Upper lobe of left lung (tissue), 6 donors: ENCODE measurements around the gene SLC5A6. TPM values are rescaled to one million over a fixed set of nuclear protein-coding genes. Genes with fewer than 3 reads are reported as not detected.

ENCODE experiments used
- ATAC-seq, 2 donors: fragments of 200-7000 bp; cut with Tn5 transposase; one replicate each; pipeline ENCODE4 v1.9.1; 2022; ENCODE audit warnings: mild to moderate bottlenecking in 2 of 2, moderate library complexity in 2 of 2; ENCODE audit not compliant: low FRiP score in 2 of 2
- DNase-seq, 2 donors: peaks; one replicate each; pipeline ENCODE4 v3.0.0-alpha.2; 2019 to 2020
- H3K27ac ChIP-seq, 4 donors: fragments of 200-600 bp; sonication (generic); one replicate each; pipeline ENCODE4 v1.5.1; 2016 to 2019
- H3K27me3 ChIP-seq, 4 donors: fragments of 200-600 bp; sonication (generic); one replicate each; pipeline ENCODE4 v1.5.1; 2017 to 2019
- H3K36me3 ChIP-seq, 4 donors: fragments of 200-600 bp; sonication (generic); one replicate each; pipeline ENCODE4 v1.5.1; 2016 to 2019
- H3K4me1 ChIP-seq, 4 donors: fragments of 200-600 bp; sonication (generic); one replicate each; pipeline ENCODE4 v1.5.1; 2018 to 2019
- H3K4me3 ChIP-seq, 4 donors: fragments of 200-600 bp; sonication (generic); one replicate each; pipeline ENCODE4 v1.5.1; 2017 to 2019; ENCODE audit warnings: mild to moderate bottlenecking in 2 of 4, moderate library complexity in 1 of 4
- H3K9me3 ChIP-seq, 4 donors: fragments of 200-600 bp; sonication (generic); one replicate each; pipeline ENCODE4 v1.5.1; 2018 to 2019
- CTCF ChIP-seq, 6 experiments: fragments of 450-650 bp in 4 of 6; fragments of 200-600 bp in 2 of 6; sonication (generic) in 2 of 6; IDR thresholded peaks; one replicate each; pipeline ENCODE4 v1.5.1; 2016 to 2019; ENCODE audit warnings: antibody characterized with exemption in 6 of 6
- EP300 ChIP-seq, 4 donors: sonication (generic); formaldehyde crosslinking; IDR thresholded peaks; one replicate each; pipeline ENCODE4 v1.5.1; 2017; ENCODE audit warnings: antibody characterized with exemption in 4 of 4, control low read depth in 2 of 4
- POLR2A ChIP-seq, 4 donors: fragments of 450-650 bp; IDR thresholded peaks; one replicate each; pipeline ENCODE4 v1.5.1; 2016 to 2017; ENCODE audit warnings: antibody characterized with exemption in 4 of 4, mild to moderate bottlenecking in 2 of 4
- POLR2AphosphoS5 ChIP-seq, 2 donors: sonication (generic); formaldehyde crosslinking; IDR thresholded peaks; one replicate each; pipeline ENCODE4 v1.5.1; 2017; ENCODE audit warnings: antibody characterized with exemption in 2 of 2
- WGBS, 2 donors: methylation state at CpG; one replicate each; pipeline ENCODE4 v1.1.5; 2017 to 2018; 5-methylcytosine and 5-hydroxymethylcytosine counted together
- total RNA-seq, 6 donors: library from RNA; depleted of rRNA in 4 of 6; stranded (reverse); fragments of >200 nt in 4 of 6; gene quantifications; one replicate each; pipeline versions ENCODE4 v1.1.0 to v1.2.1, GENCODE V29; 2016 to 2021
- donor health status: DM: no; HTN: no; CAD: no; lungs with moderate emphysema.
- donor health status: DM: no; HTN: yes; CAD: no; lungs with severe emphysema.

The SLC5A6 gene
- 10 to 100 TPM; 13.6 to 29.6 (median 21.0) TPM for total RNA-seq

- H3K27me3 ChIP-seq = no peaks in the 10 kb centered on the region
- peak in 1 of 6 experiments; percentile 26 for TF ChIP-seq CTCF (IDR thresholded peaks at IDR 0.05)
- TF ChIP-seq POLR2A (IDR thresholded peaks at IDR 0.05) = peak; percentile 53 to 97 (median 96)
- peak; percentile 86 to 89 for TF ChIP-seq POLR2AphosphoS5 (IDR thresholded peaks at IDR 0.05)
- TF ChIP-seq EP300 (IDR thresholded peaks at IDR 0.05) = no peak
- peak within 1 kb of the TSS; percentile 95 to 100 (median 98) for H3K27ac ChIP-seq
- peaks cover 12 to 25% (median 20%) of the 10 kb centered on the region in 4 donors for H3K4me1 ChIP-seq
- peaks cover 0 to 26% (median 15%) of the 10 kb centered on the region in 4 donors for H3K36me3 ChIP-seq
- H3K9me3 ChIP-seq = no peaks in the 10 kb centered on the region
- 0 to 1% methylated on average over 4 to 29 of the region's 73 CpGs for WGBS, 2 donors
- ATAC-seq (peak; percentile 97 to 99), DNase-seq (peak; percentile 88 to 99)
- H3K4me3 ChIP-seq = peak within 1 kb of the TSS; percentile 68 to 89 (median 84)
Observed at GRCh38 chr2:27211943-27212625, at the start of gene SLC5A6, which contains the start of gene ATRAID. TSS of gene SLC5A6 (minus strand) at chr2:27212268. CDS start at chr2:27207650, 4,618 bp downstream. TSS of gene ATRAID (plus strand) at chr2:27212041. CDS start at chr2:27212369, 328 bp downstream.

- no peak for ATAC-seq
- WGBS, 2 donors = 41 to 66% methylated on average over 11 of the region's 11 CpGs
- TF ChIP-seq CTCF (IDR thresholded peaks at IDR 0.05) (no peak), POLR2A (IDR thresholded peaks at IDR 0.05) (no peak), POLR2AphosphoS5 (IDR thresholded peaks at IDR 0.05) (no peak), EP300 (IDR thresholded peaks at IDR 0.05) (no peak)
- no peaks in the 10 kb centered on the region for H3K9me3 ChIP-seq
- H3K36me3 ChIP-seq = no peaks in the 10 kb centered on the region
- H3K27me3 ChIP-seq = peaks cover 1 to 41% (median 28%) of the 10 kb centered on the region in 4 donors
- DNase-seq = no peak
- H3K27ac ChIP-seq = no peak overlapping the region
- H3K4me1 ChIP-seq = peaks cover 33 to 43% (median 36%) of the 10 kb centered on the region in 4 donors
- no peak overlapping the region for H3K4me3 ChIP-seq
Observed at GRCh38 chr2:27261241-27261925, 49.3 kb upstream of the SLC5A6 start.

DNA sequence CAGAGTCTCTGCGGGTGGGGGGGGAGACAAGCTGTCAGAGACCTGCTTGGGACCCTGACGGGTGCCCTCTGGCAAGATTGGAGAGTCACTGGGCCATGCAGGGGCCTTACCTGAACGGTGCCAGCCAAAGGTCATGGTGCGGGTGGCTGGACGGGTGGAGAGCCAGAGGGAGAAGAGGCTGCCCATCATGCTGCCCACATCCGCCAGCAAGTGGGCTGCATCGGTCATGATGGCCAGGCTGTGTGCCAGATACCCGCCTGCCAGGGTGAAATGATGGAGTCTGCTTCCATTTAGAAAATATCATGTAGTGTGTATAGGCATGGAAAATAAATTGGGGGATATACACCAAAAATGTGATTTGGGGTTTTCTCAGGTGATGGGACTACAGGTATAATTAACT is 46.0 kb upstream of the SLC5A6 start:
- ATAC-seq (no peak), DNase-seq (no peak)
- no peaks in the 10 kb centered on the region for H3K36me3 ChIP-seq
- 86% methylated on average over 8 of the region's 8 CpGs for WGBS, 2 donors
- peaks cover 1 to 22% (median 19%) of the 10 kb centered on the region in 4 donors for H3K27me3 ChIP-seq
- H3K9me3 ChIP-seq = no peaks in the 10 kb centered on the region
- TF ChIP-seq CTCF (IDR thresholded peaks at IDR 0.05) = no peak
- TF ChIP-seq POLR2AphosphoS5 (IDR thresholded peaks at IDR 0.05) = no peak
- no peak for TF ChIP-seq EP300 (IDR thresholded peaks at IDR 0.05)
- no peak for TF ChIP-seq POLR2A (IDR thresholded peaks at IDR 0.05)
- no peak overlapping the region for H3K4me3 ChIP-seq
- no peak overlapping the region for H3K27ac ChIP-seq
- peaks cover 13 to 17% (median 15%) of the 10 kb centered on the region in 4 donors for H3K4me1 ChIP-seq

DNA sequence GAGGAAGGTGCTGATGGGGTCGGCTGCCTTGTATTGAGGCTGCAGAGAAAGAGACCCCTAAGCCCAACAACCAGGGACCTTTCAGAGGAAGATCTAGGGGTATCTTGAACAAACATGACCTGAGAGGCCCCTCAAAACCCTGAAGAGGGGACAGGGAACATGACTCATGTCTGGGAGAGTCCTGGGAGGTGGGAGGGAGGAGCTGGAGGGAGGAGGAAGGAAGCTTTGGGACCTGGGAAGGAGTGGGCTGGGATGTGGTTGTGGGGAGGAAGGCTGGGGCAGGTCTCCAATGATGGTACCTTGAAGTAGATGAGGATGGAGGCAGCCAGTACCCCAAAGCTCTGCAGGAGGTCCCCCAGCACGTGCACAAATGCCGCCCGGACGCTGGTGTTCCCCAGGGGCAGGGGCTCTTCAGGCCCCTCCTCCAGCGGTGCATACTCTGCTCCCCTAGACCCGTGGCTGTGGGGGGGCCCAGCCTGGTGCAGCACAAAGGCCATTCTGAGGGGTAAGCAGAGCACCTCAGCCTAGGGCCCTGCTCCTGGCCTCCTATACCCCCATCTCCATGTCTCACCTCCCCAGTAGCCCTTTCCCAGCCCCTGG is 44.9 kb upstream of the SLC5A6 start:
- no peaks in the 10 kb centered on the region for H3K9me3 ChIP-seq
- 62 to 78% methylated on average over 2 to 7 of the region's 7 CpGs for WGBS, 2 donors
- H3K27me3 ChIP-seq = peaks cover 1 to 11% (median 8%) of the 10 kb centered on the region in 4 donors
- no peak overlapping the region for H3K4me3 ChIP-seq
- H3K27ac ChIP-seq = no peak overlapping the region
- DNase-seq (no peak), ATAC-seq (no peak)
- peaks cover 2 to 6% (median 4%) of the 10 kb centered on the region in 4 donors for H3K4me1 ChIP-seq
- no peaks in the 10 kb centered on the region for H3K36me3 ChIP-seq
- TF ChIP-seq POLR2AphosphoS5 (IDR thresholded peaks at IDR 0.05) (no peak), POLR2A (IDR thresholded peaks at IDR 0.05) (no peak), CTCF (IDR thresholded peaks at IDR 0.05) (no peak), EP300 (IDR thresholded peaks at IDR 0.05) (no peak)
